T47D (cell line): Measurements from ENCODE around the gene SNCB.

ENCODE experiments used
- DNase-seq, 2 experiments: peaks; one replicate each; pipeline versions ENCODE4 v3.0.0 to v3.0.0-alpha.2; 2011 to 2012; ENCODE audit warnings: low read depth in 1 of 2, low spot score in 1 of 2
- JUND ChIP-seq: IDR thresholded peaks from 2 replicates; pipeline ENCODE4 v1.6.1; 2012; ENCODE audit warnings: low read depth
- in situ Hi-C: cut with HindIII; loops from 2 replicates; pipeline ENCODE4 v1.10.0; 2016; ENCODE audit warnings: low sequenced_read_pairs, low pct_unique_long_range_greater_than_20kb

SNCB gene

DNA sequence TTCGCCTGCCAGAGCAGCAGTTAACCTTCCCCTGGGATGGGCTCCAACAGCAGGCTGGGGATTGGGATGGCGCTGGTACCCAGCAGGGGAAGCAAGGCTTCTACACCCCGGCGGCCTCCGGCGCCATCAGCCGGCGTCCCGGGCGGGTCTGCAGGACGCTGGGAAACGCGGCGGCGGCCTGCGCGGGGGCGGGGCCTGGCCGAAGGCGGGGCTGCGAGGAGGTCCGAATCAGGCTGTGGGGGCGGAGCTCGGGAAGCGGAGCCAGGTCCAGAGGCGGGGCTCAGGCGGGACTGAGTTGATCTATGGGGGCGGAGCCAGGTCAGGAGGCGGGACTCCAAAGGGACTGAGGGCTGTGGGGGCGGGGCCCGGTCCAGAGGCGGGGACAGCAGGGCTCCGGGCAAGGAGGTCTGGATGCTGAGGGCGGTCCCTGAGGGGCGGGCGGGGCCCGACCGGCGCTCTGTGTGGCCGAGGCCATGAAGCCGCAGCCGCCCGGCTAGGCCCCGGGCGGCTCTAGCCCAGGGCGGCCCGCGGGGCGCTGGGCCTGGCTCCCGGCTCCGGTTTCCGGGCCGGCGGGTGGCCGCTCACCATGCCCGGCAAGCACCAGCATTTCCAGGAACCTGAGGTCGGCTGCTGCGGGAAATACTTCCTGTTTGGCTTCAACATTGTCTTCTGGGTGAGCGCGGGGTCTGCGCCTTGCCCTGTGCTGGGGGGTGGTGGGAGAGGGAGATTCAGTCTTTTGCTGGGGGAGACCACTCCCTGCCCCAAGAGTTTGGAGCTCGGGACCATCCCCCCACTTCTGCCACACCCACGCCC lies 16.9 kb upstream of the SNCB start, which contains the start of gene TSPAN17:
TSS of gene TSPAN17 (plus strand) at position 455 of the 813 bp plus-strand sequence. CDS start at position 587, 132 bp downstream.
- peak; percentile 98 to 99 for DNase-seq
- no peak for TF ChIP-seq JUND
- in situ Hi-C loops: no loop called here

DNA sequence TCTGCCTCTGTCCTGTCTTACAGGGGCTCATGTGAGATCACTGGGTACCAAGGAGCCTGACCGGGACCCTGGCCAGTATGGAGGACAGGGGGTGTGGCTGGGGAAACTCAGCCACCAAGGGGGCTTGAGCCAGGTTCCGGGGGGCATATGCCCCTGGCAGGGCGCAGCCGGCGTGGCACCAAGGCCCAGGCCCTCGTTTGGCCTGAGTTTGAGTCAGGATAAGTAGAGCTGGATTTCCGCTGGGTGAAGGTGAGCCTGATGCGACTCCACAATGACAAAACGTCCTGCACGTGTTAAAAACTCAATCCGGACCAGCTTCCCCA lies 16.3 kb upstream of the SNCB start:
- in situ Hi-C loops: no loop called here
- no peak for TF ChIP-seq JUND
- no peak for DNase-seq

DNA sequence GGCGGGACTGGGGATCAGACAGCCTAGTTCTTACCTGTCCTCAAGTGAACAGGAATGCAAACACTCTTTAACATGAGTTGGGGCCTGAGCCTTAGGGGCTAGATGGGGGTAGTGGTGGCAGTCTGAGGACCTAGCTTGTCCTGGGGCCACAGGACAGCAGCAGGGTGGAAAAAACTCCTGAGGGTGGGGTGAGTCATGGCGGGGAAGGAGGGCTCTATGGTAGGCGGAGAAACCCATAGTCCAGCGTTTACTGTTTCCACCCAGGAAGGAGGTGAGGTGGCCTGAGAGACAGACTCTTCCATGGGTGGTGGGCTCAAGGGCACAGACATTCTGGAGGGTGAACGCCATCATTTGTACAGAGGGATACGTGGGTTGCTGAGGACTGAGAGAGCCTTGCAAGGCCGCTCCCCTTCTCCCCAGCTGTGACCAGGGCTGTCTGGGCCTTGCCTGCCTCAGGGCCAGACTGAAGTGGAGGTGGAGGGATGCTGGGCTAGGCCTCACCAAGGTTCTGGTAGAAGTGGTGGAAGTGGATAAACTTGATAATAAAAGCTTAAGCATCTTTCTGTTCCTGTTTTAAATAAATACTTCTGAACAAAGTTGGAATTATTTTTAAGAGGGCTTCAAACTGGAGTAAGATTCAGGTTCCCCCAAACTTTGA lies 15.8 kb upstream of the SNCB start:
- DNase-seq: no peak
- in situ Hi-C loops: no loop called here
- no peak for TF ChIP-seq JUND

DNA sequence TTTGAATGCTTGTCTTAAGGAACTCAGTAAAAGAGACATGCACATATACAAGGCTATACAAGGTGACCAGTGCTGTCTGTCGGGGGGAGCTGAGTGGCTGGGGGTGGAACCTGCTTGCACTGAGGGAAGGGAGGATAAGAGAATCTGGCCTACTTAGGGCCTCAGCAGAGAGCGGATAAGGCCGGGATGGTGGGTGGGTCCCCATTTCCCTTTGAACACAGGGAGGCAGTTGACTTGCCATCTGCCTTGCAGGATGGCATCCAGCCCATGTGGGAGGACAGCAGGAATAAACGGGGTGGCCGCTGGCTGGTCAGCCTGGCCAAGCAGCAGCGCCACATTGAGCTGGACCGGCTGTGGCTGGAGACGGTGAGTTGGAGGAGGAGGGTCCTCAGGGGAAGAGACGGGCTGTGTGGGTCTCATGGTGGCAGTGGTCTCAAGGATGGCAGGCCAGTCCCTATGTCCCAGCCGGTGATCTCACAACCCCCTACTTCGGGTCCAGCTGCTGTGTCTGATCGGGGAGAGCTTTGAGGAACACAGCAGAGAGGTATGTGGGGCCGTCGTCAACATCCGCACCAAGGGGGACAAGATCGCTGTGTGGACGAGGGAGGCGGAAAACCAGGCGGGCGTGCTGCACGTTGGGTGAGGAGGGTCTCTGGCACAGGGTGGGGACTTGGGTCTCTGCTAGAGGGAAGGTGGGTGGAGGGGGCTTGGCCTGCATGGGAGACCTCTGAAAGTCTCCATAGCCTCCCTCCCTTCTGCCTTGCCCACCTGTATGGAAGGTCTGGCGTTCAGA lies 14.7 kb upstream of the SNCB start:
- TF ChIP-seq JUND: no peak
- in situ Hi-C loops: no loop called here
- DNase-seq: no peak

DNA sequence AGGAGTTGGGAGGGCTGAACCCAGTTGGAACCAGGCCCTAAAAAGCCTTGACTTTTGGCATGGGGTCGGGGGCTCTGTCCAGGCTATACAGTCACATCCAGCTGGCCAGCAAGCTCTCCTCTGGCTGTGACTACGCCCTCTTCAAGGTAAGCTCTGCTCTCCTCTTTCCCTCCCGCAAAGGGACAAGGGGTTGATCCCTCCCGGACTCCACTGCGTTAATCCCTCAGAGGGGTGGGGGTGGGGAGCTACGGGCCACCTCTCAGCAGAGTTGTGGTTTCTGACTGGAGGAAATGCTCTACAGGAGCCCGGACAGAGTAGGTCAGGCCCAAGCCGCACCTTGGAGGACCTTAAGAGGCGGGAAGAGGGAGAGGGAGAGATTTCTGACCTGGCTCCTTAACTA lies 14.0 kb upstream of the SNCB start:
- no peak for TF ChIP-seq JUND
- in situ Hi-C loops: no loop called here
- no peak for DNase-seq

DNA sequence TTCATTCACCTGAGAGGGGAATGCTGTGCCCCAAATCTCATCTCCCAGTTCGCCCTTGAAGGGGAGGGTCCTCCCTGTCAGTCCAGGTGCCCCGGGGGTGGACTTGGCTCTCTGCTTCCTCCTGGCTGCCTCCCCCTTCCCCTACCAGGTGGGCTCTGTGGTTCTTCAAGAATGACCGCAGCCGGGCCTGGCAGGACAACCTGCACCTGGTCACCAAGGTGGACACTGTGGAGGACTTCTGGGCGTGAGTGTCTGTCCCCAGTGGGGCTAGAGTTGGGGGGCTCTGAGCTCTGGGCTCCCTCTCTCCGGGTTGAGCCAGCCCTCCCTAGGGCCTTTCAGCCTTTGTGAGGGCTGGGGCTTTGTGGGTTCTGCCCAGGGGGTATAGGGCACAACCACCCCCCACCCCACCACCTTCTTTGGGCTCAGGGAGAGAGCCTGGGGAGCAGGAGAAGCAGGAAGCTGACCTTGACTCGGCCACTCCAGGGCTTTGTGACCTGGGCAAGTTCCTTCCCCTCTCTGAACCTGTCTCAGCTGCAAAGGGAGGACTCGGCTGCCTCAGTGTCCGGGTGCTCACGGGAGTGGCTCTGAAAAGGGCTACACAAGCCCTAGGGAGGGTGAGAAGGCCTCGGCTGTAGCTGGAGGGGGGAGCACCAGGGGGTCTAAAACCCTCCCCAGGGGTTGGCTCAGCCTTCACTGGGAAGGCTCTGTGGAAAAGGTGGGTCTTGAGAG lies 13.3 kb upstream of the SNCB start:
- DNase-seq: no peak
- in situ Hi-C loops: no loop called here
- no peak for TF ChIP-seq JUND

DNA sequence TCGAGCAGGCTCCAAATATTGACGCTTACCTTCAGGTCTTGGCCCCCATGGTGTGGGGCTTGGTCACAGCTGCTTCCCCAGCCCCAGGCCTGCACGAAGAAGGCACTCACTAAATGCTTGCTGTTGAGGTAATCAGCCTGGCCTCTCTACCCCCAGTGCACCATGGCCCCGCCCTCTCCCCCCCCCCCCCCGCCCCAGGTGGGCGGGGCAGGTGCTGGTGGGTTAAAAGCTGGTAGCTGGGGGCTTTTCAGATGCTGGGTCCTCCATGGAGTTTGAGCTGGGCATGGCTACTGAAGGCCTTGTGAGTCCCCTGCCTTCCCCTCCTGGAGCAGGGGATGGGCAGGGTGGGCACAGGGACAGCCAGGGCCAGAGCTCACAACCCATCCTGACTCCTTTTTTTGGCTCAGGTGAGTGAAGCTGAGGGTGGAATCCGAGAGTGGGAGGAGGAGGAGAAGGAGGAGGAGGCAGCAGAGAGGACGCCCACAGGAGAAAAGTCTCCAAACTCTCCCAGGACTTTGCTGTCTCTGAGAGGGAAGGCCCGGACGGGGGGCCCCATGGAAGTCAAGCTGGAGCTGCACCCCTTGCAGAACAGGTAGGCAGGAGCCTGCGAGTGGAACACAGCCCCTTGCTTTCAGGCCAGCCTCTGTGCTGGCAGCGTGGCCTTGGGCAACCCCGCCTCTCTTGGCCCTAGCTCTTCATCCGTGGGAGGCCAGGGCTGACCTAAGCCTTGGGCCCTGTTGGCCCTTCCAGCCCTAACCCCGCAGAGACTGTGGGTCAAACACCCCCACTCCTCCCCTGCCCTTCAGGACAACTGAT lies 12.5 kb upstream of the SNCB start:
- in situ Hi-C loops: no loop called here
- peak in 1 of 2 experiments; percentile 62 for DNase-seq
- TF ChIP-seq JUND: no peak

DNA sequence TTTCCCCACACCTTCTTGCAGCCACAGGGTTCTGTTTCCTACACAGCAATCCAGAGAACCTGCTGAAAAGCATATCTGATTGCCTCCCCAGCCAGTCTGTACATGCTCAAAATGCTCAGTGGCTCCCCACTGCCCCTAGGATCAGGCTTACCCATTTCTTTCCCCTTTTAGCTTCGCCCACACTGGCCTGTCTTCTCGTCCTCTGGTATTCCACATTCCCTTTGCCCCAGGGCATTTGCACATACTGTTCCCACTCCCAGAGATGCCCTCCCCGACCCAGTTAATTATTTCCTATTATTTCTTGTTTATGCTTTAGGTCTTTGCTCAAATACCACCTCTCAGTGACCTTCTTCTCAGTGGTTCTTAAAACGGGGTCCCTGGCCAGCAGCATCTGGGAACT lies 10.3 kb upstream of the SNCB start:
- TF ChIP-seq JUND: no peak
- in situ Hi-C loops: no loop called here

DNA sequence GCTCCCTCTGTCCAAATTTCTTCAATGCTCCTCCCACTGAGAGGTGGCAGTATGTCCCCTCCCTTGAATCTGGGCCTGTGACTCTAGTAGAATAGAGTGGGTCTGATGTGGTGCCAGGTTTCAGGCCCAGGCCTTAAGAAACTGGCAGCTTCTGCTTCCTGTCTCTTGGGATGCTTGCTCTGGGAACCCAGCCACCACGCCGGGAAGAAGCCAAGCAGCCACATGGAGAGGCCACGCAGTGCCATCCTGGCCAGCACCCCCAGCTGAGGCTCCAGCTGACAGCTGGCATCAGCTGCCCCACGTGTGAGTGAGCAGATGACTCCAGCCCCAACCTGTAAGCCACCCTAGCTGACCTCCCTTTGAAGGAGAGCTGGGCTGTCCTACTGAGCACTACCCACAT lies 9.6 kb upstream of the SNCB start:
- in situ Hi-C loops: no loop called here
- DNase-seq: no peak
- TF ChIP-seq JUND: no peak

More for the DNA sequence above, 10.3 kb upstream of the SNCB start:
- no peak for DNase-seq

DNA sequence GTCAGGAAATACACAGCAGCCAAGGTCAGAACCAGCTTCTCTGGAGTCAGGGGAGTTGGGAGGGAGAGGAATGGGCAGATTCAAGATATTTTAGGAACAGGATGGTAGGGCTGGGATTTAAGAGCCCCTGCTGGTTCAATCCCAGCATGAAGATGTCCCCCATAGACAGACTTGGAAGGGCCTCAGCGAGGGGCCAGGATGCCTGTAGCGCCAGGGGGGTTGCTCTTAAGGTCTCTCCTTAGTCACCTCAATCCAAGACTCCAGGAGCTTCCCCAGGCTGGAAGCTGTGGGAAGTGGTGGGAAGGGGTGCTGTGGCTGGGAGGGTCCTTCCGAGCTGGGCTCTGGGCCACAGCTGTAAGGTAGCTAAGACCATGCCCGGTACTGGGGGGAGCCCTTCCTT lies 8.9 kb upstream of the SNCB start:
- in situ Hi-C loops: no loop called here
- no peak for TF ChIP-seq JUND
- no peak for DNase-seq

DNA sequence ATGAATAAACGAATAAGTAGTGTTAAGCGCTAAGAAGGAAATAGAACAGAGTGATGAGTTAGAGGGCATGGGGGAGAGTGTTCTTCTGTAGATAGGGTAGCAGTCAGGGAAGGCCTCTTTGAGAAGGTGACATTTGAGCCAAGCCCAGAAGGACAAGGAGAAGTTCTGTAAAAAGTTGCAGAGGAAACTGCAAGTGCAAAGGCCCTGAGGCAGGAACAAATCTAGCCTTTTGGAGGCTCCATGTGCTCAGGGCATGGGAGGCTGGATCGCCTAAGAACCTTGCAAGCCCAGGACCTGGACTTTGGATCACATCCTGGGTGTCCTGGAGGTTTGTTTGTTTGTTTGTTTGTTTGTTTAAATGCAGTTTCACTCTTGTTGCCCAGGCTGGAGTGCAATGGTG lies 8.1 kb upstream of the SNCB start:
- in situ Hi-C loops: no loop called here

DNA sequence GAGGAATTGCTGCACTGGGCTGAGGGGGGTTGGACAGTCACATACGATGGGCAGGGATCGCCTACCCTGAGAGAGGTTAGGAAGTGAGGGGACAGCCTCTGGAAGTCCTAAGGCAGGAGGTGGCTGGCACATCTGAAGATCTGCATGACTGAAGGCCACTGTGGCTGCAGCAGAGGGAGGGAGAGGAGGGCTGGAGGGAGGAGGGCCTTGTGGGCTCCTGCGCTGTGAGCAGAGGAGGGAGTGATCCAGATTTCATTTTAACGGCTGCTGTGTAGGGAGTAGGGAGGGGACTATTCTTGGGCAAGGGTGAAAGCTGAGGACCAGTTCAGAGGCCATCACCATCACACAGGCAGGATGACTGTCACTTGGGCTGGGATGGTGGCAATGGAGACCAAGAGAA lies 7.2 kb upstream of the SNCB start:
- in situ Hi-C loops: no loop called here
- DNase-seq: no peak
- TF ChIP-seq JUND: no peak

More for the DNA sequence above, 8.1 kb upstream of the SNCB start:
- no peak for TF ChIP-seq JUND
- no peak for DNase-seq
